Activated CD4-positive, alpha-beta T cell treated with anti-CD3 and anti-CD28 coated beads for 36 hours (primary cell): Measurements from ENCODE around the gene LIX1L. TPM values are rescaled to one million over a fixed set of nuclear protein-coding genes. Genes with fewer than 3 reads are reported as not detected.
A peak's percentile ranks its signal among the peaks of the same experiment; 100 is the strongest.

Experiments used
- ATAC-seq: fragments of 200-7000 bp; cut with Tn5 transposase; one replicate; pipeline ENCODE4 v1.10.0; 2021; ENCODE audit warnings: mild to moderate bottlenecking, moderate library complexity
- CTCF ChIA-PET: fragments of 350-600 bp; sonication (Branson Sonifier 250); formaldehyde crosslinking; loops from one replicate; lab custom pipeline; 2021; ENCODE audit warnings: antibody characterized with exemption; lab: Charles Lee
- POLR2A ChIA-PET: fragments of 350-600 bp; sonication (Branson Sonifier 250); formaldehyde crosslinking; loops from one replicate; lab custom pipeline; 2021; ENCODE audit warnings: antibody characterized with exemption, inconsistent platforms; lab: Charles Lee
- DNase-seq: peaks from one replicate; pipeline ENCODE4 v3.0.0-alpha.2; 2020
- H3K27ac Mint-ChIP-seq: one replicate; pipeline ENCODE4 v1.8.0; 2021; ENCODE audit warnings: mixed read lengths
- H3K27me3 Mint-ChIP-seq: one replicate; pipeline ENCODE4 v1.8.0; 2021; ENCODE audit warnings: mixed read lengths
- H3K36me3 Mint-ChIP-seq: one replicate; pipeline ENCODE4 v1.8.0; 2021; ENCODE audit warnings: low read depth, mixed read lengths
- H3K4me1 Mint-ChIP-seq: one replicate; pipeline ENCODE4 v1.8.0; 2021; ENCODE audit warnings: mixed read lengths
- H3K4me3 Mint-ChIP-seq: one replicate; pipeline ENCODE4 v1.8.0; 2021; ENCODE audit warnings: mild to moderate bottlenecking, moderate library complexity, mixed read lengths
- H3K9me3 Mint-ChIP-seq: one replicate; pipeline ENCODE4 v1.8.0; 2021; ENCODE audit warnings: low read depth, mixed read lengths
- intact Hi-C, 2 experiments: fragments of 100-400 bp; cut with DNase I in 1 of 2; cut with micrococcal nuclease in 1 of 2; formaldehyde crosslinking; loops; one replicate each; pipeline versions ENCODE4 v1.14.2 to v1.15.1; 2022 to 2024; cut with DNase I, micrococcal nuclease
- total RNA-seq, 2 experiments: library from RNA; stranded (reverse); gene quantifications; one replicate each; pipeline ENCODE4 v1.2.3, GENCODE V29; 2021

LIX1L gene
- total RNA-seq, 2 experiments from 2014 or later: 44.9 to 49.4 TPM

- peak; percentile 92 for ATAC-seq
- POLR2A ChIA-PET: interaction anchor here (0.6 to 2.6 kb wide), 5 partner anchors 8 to 116 kb away, joined by 3 to 25 read pairs (median 5); partner anchors contain the start of genes PIAS3, RBM8A and TXNIP
- CTCF ChIA-PET: interaction anchor here (0.8 to 1.3 kb wide), 4 partner anchors 8 to 61 kb away, joined by 3 to 5 read pairs (median 4); partner anchors contain the start of genes PIAS3 and RBM8A
- H3K27ac Mint-ChIP-seq: peak overlapping the region; percentile 94
- no peaks in the 10 kb centered on the region for H3K9me3 Mint-ChIP-seq
- no peaks in the 10 kb centered on the region for H3K27me3 Mint-ChIP-seq
- intact Hi-C loops: loop anchor here (1.0 to 2.0 kb wide), 6 partner anchors 8 to 78 kb away; partner anchors contain the start of genes LIX1L (in 2 of the 2), PIAS3 (in 2 of the 2), RBM8A (in 2 of the 2) and ANKRD34A (in 1 of the 2)
- H3K4me1 Mint-ChIP-seq: peaks cover 50% of the 10 kb centered on the region
- H3K36me3 Mint-ChIP-seq: peaks cover 36% of the 10 kb centered on the region
- DNase-seq: peak; percentile 51
- peak overlapping the region; percentile 93 for H3K4me3 Mint-ChIP-seq
Observed at GRCh38 chr1:145918992-145919939, 38.6 kb downstream of the LIX1L start.

DNA sequence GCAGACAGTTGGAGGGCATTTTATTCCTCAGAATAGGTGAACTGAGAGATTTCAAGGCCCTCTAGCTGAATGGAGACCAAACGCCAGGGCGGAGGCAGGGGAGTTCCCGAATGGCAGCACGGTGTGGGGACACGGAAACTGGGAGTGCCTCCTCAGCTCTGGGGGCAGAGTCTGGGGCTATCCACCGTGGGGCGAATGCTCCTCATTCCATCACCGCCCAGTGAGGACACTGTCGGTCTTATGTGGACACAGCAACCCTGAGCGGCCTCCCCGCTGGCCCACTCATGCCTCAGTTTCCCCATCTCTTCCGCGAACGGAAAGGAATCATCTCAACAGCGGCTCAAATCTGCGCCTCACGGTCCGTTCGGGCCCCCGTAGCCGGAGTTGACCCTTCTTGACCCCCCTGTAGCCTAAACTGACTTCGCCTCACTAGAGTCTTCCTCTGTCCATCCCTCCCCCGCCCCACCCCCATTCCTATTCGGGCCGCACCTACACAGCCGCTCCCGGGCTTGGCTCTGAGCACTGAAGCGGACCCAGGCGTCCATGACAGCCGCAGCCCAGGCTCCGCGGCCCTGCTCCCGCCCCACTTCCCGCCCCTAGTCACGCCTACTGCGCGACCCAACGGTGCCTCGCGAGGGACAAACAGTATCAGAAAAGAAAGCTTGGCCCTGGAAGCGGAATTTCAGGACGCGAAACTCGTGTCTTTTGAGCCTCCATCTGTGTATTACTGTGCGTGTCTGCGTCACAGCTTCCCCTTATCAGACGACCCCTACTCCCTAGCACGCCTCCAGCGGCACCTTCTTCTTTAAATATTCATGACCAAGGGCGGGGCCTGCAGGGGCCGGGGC, 39.4 kb downstream of the LIX1L start, which contains the start of gene PEX11B:
Gene PEX11B (minus strand): TSS at position 574 of the 848 bp plus-strand sequence. CDS start 29 bp downstream, at position 545.
- Mint-ChIP-seq H3K36me3 (peaks cover 33% of the 10 kb centered on the region), H3K27me3 (no peaks in the 10 kb centered on the region), H3K27ac (peak within 1 kb of the TSS; percentile 94), H3K9me3 (no peaks in the 10 kb centered on the region), H3K4me1 (peaks cover 46% of the 10 kb centered on the region), H3K4me3 (peak within 1 kb of the TSS; percentile 93)
- intact Hi-C loops: loop anchor here (1.0 to 2.0 kb wide), 6 partner anchors 9 to 78 kb away; partner anchors contain the start of genes PIAS3 (in 2 of the 2), RBM8A (in 2 of the 2), ANKRD34A (in 1 of the 2) and ANKRD35 (in 1 of the 2)
- POLR2A ChIA-PET: interaction anchor here (0.6 to 2.6 kb wide), 4 partner anchors 9 to 117 kb away, joined by 3 to 25 read pairs (median 5); partner anchors contain the start of genes PIAS3 and RBM8A
- DNase-seq (peak; percentile 94), ATAC-seq (peak; percentile 89)
- CTCF ChIA-PET: interaction anchor here (1.1 to 1.3 kb wide), 3 partner anchors 9 to 61 kb away, joined by 3 to 5 read pairs (median 3); partner anchors contain the start of gene RBM8A

DNA sequence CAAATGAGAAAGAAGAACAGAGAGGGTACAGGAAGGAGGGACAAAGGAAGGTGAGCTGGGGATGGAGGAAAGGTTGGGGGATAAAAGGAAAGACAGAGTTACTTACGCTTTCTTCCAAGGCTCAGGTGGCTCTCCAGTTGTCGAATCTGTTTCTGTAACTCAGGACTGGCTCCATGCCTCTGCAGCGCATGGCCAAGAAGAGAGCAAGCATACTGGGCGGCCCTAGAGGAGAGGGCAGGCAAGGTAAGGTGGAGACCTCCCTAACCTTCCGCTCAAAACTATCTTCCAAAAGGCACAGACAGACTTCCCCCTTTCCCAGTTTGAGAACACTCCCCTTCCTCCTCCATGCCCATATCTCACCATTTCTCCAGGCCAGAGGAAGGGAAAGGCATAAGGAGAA, 40.2 kb downstream of the LIX1L start:
- intact Hi-C loops: no loop called here
- Mint-ChIP-seq H3K4me1 (peaks cover 43% of the 10 kb centered on the region), H3K27me3 (no peaks in the 10 kb centered on the region), H3K9me3 (no peaks in the 10 kb centered on the region), H3K27ac (peak overlapping the region; percentile 94), H3K4me3 (peak overlapping the region; percentile 93), H3K36me3 (peaks cover 30% of the 10 kb centered on the region)
- ChIA-PET CTCF (interaction anchor here (1.2 kb wide), 1 partner anchor 22 kb away, joined by 3 read pairs; no protein-coding TSS in a partner anchor), POLR2A (interaction anchor here (1.5 to 2.6 kb wide), 2 partner anchors 10 to 118 kb away, joined by 5 to 25 read pairs; partner anchors contain the start of gene RBM8A)
- DNase-seq: no peak
- ATAC-seq: no peak

GRCh38 chr1:145916745-145917144, 41.1 kb downstream of the LIX1L start:
- ChIA-PET CTCF (interaction anchor here (0.5 to 2.6 kb wide), 5 partner anchors 21 to 71 kb away, joined by 3 to 11 read pairs (median 3); partner anchors contain the start of genes ANKRD34A, NUDT17 and POLR3GL), POLR2A (no interaction called here)
- Mint-ChIP-seq H3K36me3 (peaks cover 36% of the 10 kb centered on the region), H3K27ac (peak overlapping the region; percentile 62), H3K4me1 (peaks cover 42% of the 10 kb centered on the region), H3K9me3 (no peaks in the 10 kb centered on the region), H3K4me3 (peak overlapping the region; percentile 93), H3K27me3 (no peaks in the 10 kb centered on the region)
- intact Hi-C loops: no loop called here
- ATAC-seq (no peak), DNase-seq (peak; percentile 20)

- ATAC-seq: no peak
- H3K27ac Mint-ChIP-seq: peak overlapping the region; percentile 1
- POLR2A ChIA-PET: interaction anchor here (0.7 kb wide), 1 partner anchor 26 kb away, joined by 3 read pairs; no protein-coding TSS in a partner anchor
- no peaks in the 10 kb centered on the region for H3K9me3 Mint-ChIP-seq
- CTCF ChIA-PET: interaction anchor here (0.9 kb wide), 1 partner anchor 24 kb away, joined by 3 read pairs; no protein-coding TSS in a partner anchor
- no peaks in the 10 kb centered on the region for H3K27me3 Mint-ChIP-seq
- H3K36me3 Mint-ChIP-seq: peaks cover 33% of the 10 kb centered on the region
- peaks cover 12% of the 10 kb centered on the region for H3K4me1 Mint-ChIP-seq
- no peak for DNase-seq
- no peak overlapping the region for H3K4me3 Mint-ChIP-seq
- intact Hi-C loops: loop anchor here in 1 of 2 experiments (5.0 kb wide), 1 partner anchor 65 kb away; the partner anchor contains the start of gene NUDT17
Observed at GRCh38 chr1:145912128-145912641, 45.6 kb downstream of the LIX1L start.

- peaks cover 16% of the 10 kb centered on the region for H3K36me3 Mint-ChIP-seq
- DNase-seq (no peak), ATAC-seq (no peak)
- no peak overlapping the region for H3K4me3 Mint-ChIP-seq
- CTCF ChIA-PET: interaction anchor here (0.7 to 5.4 kb wide), 14 partner anchors 16 to 125 kb away, joined by 3 to 44 read pairs (median 4); partner anchors contain the start of genes ANKRD34A, NUDT17 and POLR3GL
- peaks cover 2% of the 10 kb centered on the region for H3K4me1 Mint-ChIP-seq
- no peaks in the 10 kb centered on the region for H3K9me3 Mint-ChIP-seq
- H3K27ac Mint-ChIP-seq: no peak overlapping the region
- POLR2A ChIA-PET: interaction anchor here (0.9 kb wide), 1 partner anchor 63 kb away, joined by 3 read pairs; the partner anchor contains the start of gene NUDT17
- no peaks in the 10 kb centered on the region for H3K27me3 Mint-ChIP-seq
- intact Hi-C loops: no loop called here
Observed at GRCh38 chr1:145908653-145909052, 49.2 kb downstream of the LIX1L start.

- no peak for ATAC-seq
- POLR2A ChIA-PET: no interaction called here
- Mint-ChIP-seq H3K4me3 (no peak overlapping the region), H3K4me1 (no peaks in the 10 kb centered on the region), H3K9me3 (no peaks in the 10 kb centered on the region), H3K27me3 (no peaks in the 10 kb centered on the region), H3K27ac (no peak overlapping the region), H3K36me3 (peaks cover 10% of the 10 kb centered on the region)
- intact Hi-C loops: loop anchor here in 1 of 2 experiments (2.0 kb wide), 1 partner anchor 14 kb away; no protein-coding TSS in a partner anchor
- CTCF ChIA-PET: interaction anchor here (0.6 to 5.4 kb wide), 4 partner anchors 9 to 62 kb away, joined by 4 to 44 read pairs (median 4); partner anchors contain the start of gene NUDT17
- DNase-seq: no peak
Observed at GRCh38 chr1:145906954-145907753, 50.7 kb downstream of the LIX1L start.

- ATAC-seq (no peak), DNase-seq (no peak)
- ChIA-PET CTCF (interaction anchor here (0.7 to 1.4 kb wide), 2 partner anchors 9 to 22 kb away, joined by 4 to 5 read pairs; no protein-coding TSS in a partner anchor), POLR2A (interaction anchor here (0.6 kb wide), 1 partner anchor 128 kb away, joined by 3 read pairs; no protein-coding TSS in a partner anchor)
- Mint-ChIP-seq H3K4me1 (no peaks in the 10 kb centered on the region), H3K4me3 (no peak overlapping the region), H3K27ac (no peak overlapping the region), H3K36me3 (peaks cover 1% of the 10 kb centered on the region), H3K9me3 (no peaks in the 10 kb centered on the region), H3K27me3 (no peaks in the 10 kb centered on the region)
- intact Hi-C loops: no loop called here
Observed at GRCh38 chr1:145901312-145902021, 56.4 kb downstream of the LIX1L start.

GRCh38 chr1:145898756-145899155, 59.1 kb downstream of the LIX1L start:
- ATAC-seq: no peak
- ChIA-PET POLR2A (no interaction called here), CTCF (interaction anchor here (0.7 to 1.1 kb wide), 2 partner anchors 9 to 53 kb away, joined by 4 read pairs; partner anchors contain the start of gene NUDT17)
- H3K4me1 Mint-ChIP-seq: no peaks in the 10 kb centered on the region
- intact Hi-C loops: loop anchor here in 1 of 2 experiments (2.0 kb wide), 1 partner anchor 14 kb away; the partner anchor contains the start of gene ANKRD35
- no peaks in the 10 kb centered on the region for H3K27me3 Mint-ChIP-seq
- no peak overlapping the region for H3K27ac Mint-ChIP-seq
- no peaks in the 10 kb centered on the region for H3K9me3 Mint-ChIP-seq
- H3K4me3 Mint-ChIP-seq: no peak overlapping the region
- DNase-seq: no peak
- peaks cover 1% of the 10 kb centered on the region for H3K36me3 Mint-ChIP-seq
